ENCODE data around the gene MED27.

Gene MED27

GRCh38 chr9:131992906-131993657, 86.6 kb downstream of the MED27 start:
- in situ Hi-C loops (cut with MboI; ENCODE audit: low sequenced_read_pairs, unreplicated experiment): no loop called here

GRCh38 chr9:131987232-131987631, 92.4 kb downstream of the MED27 start:
- in situ Hi-C loops (cut with MboI; ENCODE audit: low sequenced_read_pairs, unreplicated experiment): no loop called here
- TF ChIP-seq CTCF (IDR thresholded peaks at IDR 0.05; ENCODE audit: borderline replicate concordance, control extremely low read depth, extremely low read depth, insufficient read depth, missing control alignments): no peak
- DNase-seq (ENCODE audit: low spot score): no peak

More at GRCh38 chr9:131992906-131993657, 86.6 kb downstream of the MED27 start:
- no peak for DNase-seq (ENCODE audit: low spot score)
- TF ChIP-seq CTCF (IDR thresholded peaks at IDR 0.05; ENCODE audit: borderline replicate concordance, control extremely low read depth, extremely low read depth, insufficient read depth, missing control alignments): no peak

GRCh38 chr9:131986576-131986975, 93.1 kb downstream of the MED27 start:
- TF ChIP-seq CTCF (IDR thresholded peaks at IDR 0.05; ENCODE audit: borderline replicate concordance, control extremely low read depth, extremely low read depth, insufficient read depth, missing control alignments): no peak
- in situ Hi-C loops (cut with MboI; ENCODE audit: low sequenced_read_pairs, unreplicated experiment): no loop called here
- DNase-seq (ENCODE audit: low spot score): no peak

GRCh38 chr9:131986089-131986488, 93.6 kb downstream of the MED27 start:
- in situ Hi-C loops (cut with MboI; ENCODE audit: low sequenced_read_pairs, unreplicated experiment): no loop called here
- TF ChIP-seq CTCF (IDR thresholded peaks at IDR 0.05; ENCODE audit: borderline replicate concordance, control extremely low read depth, extremely low read depth, insufficient read depth, missing control alignments): no peak
- no peak for DNase-seq (ENCODE audit: low spot score)

GRCh38 chr9:131984564-131984963, 95.1 kb downstream of the MED27 start:
- no peak for TF ChIP-seq CTCF (IDR thresholded peaks at IDR 0.05; ENCODE audit: borderline replicate concordance, control extremely low read depth, extremely low read depth, insufficient read depth, missing control alignments)
- in situ Hi-C loops (cut with MboI; ENCODE audit: low sequenced_read_pairs, unreplicated experiment): no loop called here
- DNase-seq (ENCODE audit: low spot score): no peak

- in situ Hi-C loops (cut with MboI; ENCODE audit: low sequenced_read_pairs, unreplicated experiment): no loop called here
- no peak for DNase-seq (ENCODE audit: low spot score)
- TF ChIP-seq CTCF (IDR thresholded peaks at IDR 0.05; ENCODE audit: borderline replicate concordance, control extremely low read depth, extremely low read depth, insufficient read depth, missing control alignments): no peak
Observed at GRCh38 chr9:131982671-131983239, 96.9 kb downstream of the MED27 start.
